Brain microvascular endothelial cell (primary cell): Measurements from ENCODE around the gene PDHX.
A peak's percentile ranks its signal among the peaks of the same experiment; 100 is the strongest.

Experiments
- DNase-seq: peaks from one replicate; pipeline ENCODE4 v3.0.0-alpha.2; 2020
- H3K27ac ChIP-seq: fragments of 250-450 bp; sonication (Bioruptor Pico); 2 replicates; pipeline ENCODE4 v1.5.1; 2020; ENCODE audit warnings: mild to moderate bottlenecking, moderate library complexity
- H3K27me3 ChIP-seq: fragments of 250-450 bp; sonication (Bioruptor Pico); replicated peaks from 2 replicates; pipeline ENCODE4 v1.5.1; 2020; ENCODE audit warnings: mild to moderate bottlenecking
- H3K36me3 ChIP-seq: fragments of 250-450 bp; sonication (Bioruptor Pico); replicated peaks from 2 replicates; pipeline ENCODE4 v1.5.1; 2020; ENCODE audit warnings: mild to moderate bottlenecking
- H3K4me3 ChIP-seq: 2 replicates; pipeline ENCODE4 v1.5.1; 2011; ENCODE audit warnings: low read depth, mild to moderate bottlenecking, control low read depth, low read length, moderate library complexity
- in situ Hi-C: cut with HindIII; loops from 2 replicates; pipeline ENCODE4 v1.10.0; 2017; ENCODE audit warnings: low sequenced_read_pairs, low pct_ligation_motif_present
- TF ChIP-seq, protein P1 (sequence below): IDR thresholded peaks from 2 replicates; pipeline ENCODE4 v1.5.1; 2011; ENCODE audit warnings: low read depth, mild to moderate bottlenecking, moderate library complexity, low read length, control low read depth, inconsistent platforms; ENCODE audit errors: missing control alignments

PDHX gene

DNA sequence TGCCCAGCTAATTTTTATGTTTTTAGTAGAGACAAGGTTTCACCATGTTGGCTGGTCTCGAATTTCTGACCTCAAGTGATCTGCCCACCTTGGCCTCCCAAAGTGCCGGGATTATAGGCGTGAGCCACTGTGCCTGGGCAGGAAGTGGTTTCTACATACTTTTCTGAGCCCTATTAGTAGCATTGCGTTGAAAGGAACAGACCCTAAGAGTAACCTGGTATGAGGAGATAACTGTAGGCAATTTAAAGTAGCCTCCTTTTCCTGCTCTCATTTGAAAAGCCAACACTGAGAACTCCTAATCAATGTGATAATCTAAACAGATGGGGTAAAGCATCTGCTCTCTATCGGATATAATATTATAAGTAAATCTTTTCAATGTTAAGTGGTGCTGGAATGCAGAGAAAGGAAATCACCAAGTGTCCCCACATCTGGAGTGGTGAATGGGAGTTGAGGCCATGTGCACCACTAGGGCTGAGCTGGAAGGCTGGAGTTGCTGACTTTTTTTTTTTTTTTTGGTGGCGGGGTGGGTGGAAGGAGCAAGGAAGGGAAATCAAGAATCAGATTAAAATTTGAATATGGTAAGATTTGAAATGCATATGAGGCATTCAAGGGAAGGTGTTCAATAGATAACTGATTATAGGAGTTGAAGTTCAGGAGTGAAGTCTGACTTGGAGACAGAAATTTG is 20.7 kb downstream of the PDHX start:
- TF ChIP-seq, protein P1, sequence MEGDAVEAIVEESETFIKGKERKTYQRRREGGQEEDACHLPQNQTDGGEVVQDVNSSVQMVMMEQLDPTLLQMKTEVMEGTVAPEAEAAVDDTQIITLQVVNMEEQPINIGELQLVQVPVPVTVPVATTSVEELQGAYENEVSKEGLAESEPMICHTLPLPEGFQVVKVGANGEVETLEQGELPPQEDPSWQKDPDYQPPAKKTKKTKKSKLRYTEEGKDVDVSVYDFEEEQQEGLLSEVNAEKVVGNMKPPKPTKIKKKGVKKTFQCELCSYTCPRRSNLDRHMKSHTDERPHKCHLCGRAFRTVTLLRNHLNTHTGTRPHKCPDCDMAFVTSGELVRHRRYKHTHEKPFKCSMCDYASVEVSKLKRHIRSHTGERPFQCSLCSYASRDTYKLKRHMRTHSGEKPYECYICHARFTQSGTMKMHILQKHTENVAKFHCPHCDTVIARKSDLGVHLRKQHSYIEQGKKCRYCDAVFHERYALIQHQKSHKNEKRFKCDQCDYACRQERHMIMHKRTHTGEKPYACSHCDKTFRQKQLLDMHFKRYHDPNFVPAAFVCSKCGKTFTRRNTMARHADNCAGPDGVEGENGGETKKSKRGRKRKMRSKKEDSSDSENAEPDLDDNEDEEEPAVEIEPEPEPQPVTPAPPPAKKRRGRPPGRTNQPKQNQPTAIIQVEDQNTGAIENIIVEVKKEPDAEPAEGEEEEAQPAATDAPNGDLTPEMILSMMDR: no peak
- H3K36me3 ChIP-seq: no peaks in the 10 kb centered on the region
- in situ Hi-C loops: loop anchor here (25.0 kb wide), 1 partner anchor 450 kb away; no protein-coding TSS in a partner anchor
- no peaks in the 10 kb centered on the region for H3K27me3 ChIP-seq
- no peak overlapping the region for H3K27ac ChIP-seq
- no peak overlapping the region for H3K4me3 ChIP-seq
- no peak for DNase-seq

GRCh38 chr11:34938611-34939010 is 22.2 kb downstream of the PDHX start:
- TF ChIP-seq, protein P1: no peak
- H3K4me3 ChIP-seq: no peak overlapping the region
- DNase-seq: no peak
- H3K27ac ChIP-seq: no peak overlapping the region
- no peaks in the 10 kb centered on the region for H3K27me3 ChIP-seq
- H3K36me3 ChIP-seq: no peaks in the 10 kb centered on the region
- in situ Hi-C loops: loop anchor here (25.0 kb wide), 1 partner anchor 449 kb away; no protein-coding TSS in a partner anchor

- DNase-seq: peak; percentile 51
- in situ Hi-C loops: loop anchor here (25.0 kb wide), 1 partner anchor 447 kb away; no protein-coding TSS in a partner anchor
These were observed 23.7 kb downstream of the PDHX start for GRCh38 chr11:34940026-34940677.

DNA sequence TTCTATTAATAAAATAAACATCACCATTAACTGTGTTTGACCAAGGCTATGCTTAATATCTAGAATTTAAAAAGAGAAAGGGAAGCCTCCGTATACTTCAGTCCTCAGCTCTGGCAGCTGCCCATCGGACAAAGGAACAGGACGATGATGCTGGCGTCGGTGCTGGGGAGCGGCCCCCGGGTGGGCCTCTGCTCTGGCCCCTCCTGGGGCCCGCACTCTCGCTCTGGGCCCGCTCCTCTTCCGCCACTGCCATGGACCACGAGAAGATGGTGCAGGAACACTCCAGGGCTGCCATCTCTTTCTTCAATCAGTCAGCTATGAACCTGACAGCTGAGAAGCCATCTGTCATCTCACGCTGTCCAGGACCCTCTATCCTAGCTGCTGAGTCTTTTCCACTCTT is 25.3 kb downstream of the PDHX start:
- in situ Hi-C loops: loop anchor here (25.0 kb wide), 1 partner anchor 446 kb away; no protein-coding TSS in a partner anchor
- Histone ChIP-seq H3K27ac (no peak overlapping the region), H3K36me3 (no peaks in the 10 kb centered on the region), H3K4me3 (no peak overlapping the region), H3K27me3 (no peaks in the 10 kb centered on the region)
- TF ChIP-seq, protein P1: no peak
- no peak for DNase-seq

More at GRCh38 chr11:34940026-34940677, 23.7 kb downstream of the PDHX start:
- TF ChIP-seq, protein P1: no peak
- Histone ChIP-seq H3K4me3 (no peak overlapping the region), H3K36me3 (no peaks in the 10 kb centered on the region), H3K27me3 (no peaks in the 10 kb centered on the region), H3K27ac (peak overlapping the region; percentile 24)

GRCh38 chr11:34944692-34945091 is 28.3 kb downstream of the PDHX start:
- in situ Hi-C loops: loop anchor here (25.0 kb wide), 1 partner anchor 443 kb away; no protein-coding TSS in a partner anchor
- no peaks in the 10 kb centered on the region for H3K27me3 ChIP-seq
- no peak overlapping the region for H3K4me3 ChIP-seq
- no peak for DNase-seq
- no peaks in the 10 kb centered on the region for H3K36me3 ChIP-seq
- H3K27ac ChIP-seq: no peak overlapping the region
- TF ChIP-seq, protein P1: no peak
